HCT116 (cell line): ENCODE measurements around the gene DCAF11. TPM values are rescaled to one million over a fixed set of nuclear protein-coding genes. Genes with fewer than 3 reads are reported as not detected.

Experiments
- ATAC-seq: fragments of 200-7000 bp; cut with Tn5 transposase; 2 replicates; pipeline ENCODE4 v1.9.1; 2020; ENCODE audit warnings: mild to moderate bottlenecking, moderate library complexity
- BruUV-seq: library from RNA; stranded (reverse); fragments of 400-500 nt; replicated peaks from 2 replicates; lab custom pipeline; 2021; lab: Mats Ljungman, UMichigan
- CTCF ChIA-PET: fragments of 300-600 bp; sonication (Branson Sonifier 250); formaldehyde crosslinking; loops from one replicate; lab custom pipeline; 2021; ENCODE audit warnings: antibody characterized with exemption; lab: Charles Lee
- POLR2A ChIA-PET: fragments of 300-600, 350-600 bp; sonication (Branson Sonifier 250); formaldehyde crosslinking; loops from one replicate; lab custom pipeline; 2021; ENCODE audit warnings: antibody characterized with exemption; lab: Charles Lee
- RAD21 ChIA-PET, 2 experiments: fragments of 300-600 bp; sonication (Branson Sonifier 250); formaldehyde crosslinking; loops; one replicate each; lab custom pipeline; 2023; ENCODE audit warnings: low total read pairs in 2 of 2; ENCODE audit not compliant: uncharacterized antibody in 2 of 2, unreplicated experiment in 2 of 2, low non-redundant PET in 1 of 2; lab: Charles Lee
- DNase-seq: peaks from one replicate; pipeline ENCODE4 v3.0.0-alpha.2; 2010; ENCODE audit warnings: low read depth, low spot score
- H2AFZ ChIP-seq: fragments of 200-600 bp; shearing (Covaris generic), sonication (generic); 2 replicates; pipeline ENCODE4 v1.6.1; 2017; ENCODE audit warnings: low read depth, mixed run types, mixed read lengths, antibody characterized with exemption, low read length; ENCODE audit not compliant: poor library complexity, severe bottlenecking
- H3K27ac ChIP-seq: 2 replicates; pipeline ENCODE4 v1.5.1; 2012; ENCODE audit warnings: low read depth, low read length
- H3K27me3 ChIP-seq: fragments of 200-600 bp; sonication (generic); 2 replicates; pipeline ENCODE4 v1.6.1; 2016; ENCODE audit warnings: mixed run types, low read length, mixed read lengths; ENCODE audit not compliant: insufficient read depth
- H3K36me3 ChIP-seq, 2 experiments: fragments of 200-500 bp in 1 of 2; fragments of 200-600 bp in 1 of 2; sonication (Bioruptor generic) in 1 of 2; sonication (generic) in 1 of 2; 2 replicates each; pipeline versions ENCODE4 v1.5.1 to v1.6.1; 2014 to 2016; ENCODE audit warnings: low read length in 2 of 2, inconsistent platforms in 1 of 2, mixed read lengths in 1 of 2, mixed run types in 1 of 2; ENCODE audit not compliant: insufficient read depth in 2 of 2, control insufficient read depth in 1 of 2
- H3K4me1 ChIP-seq, 2 experiments: fragments of 200-600 bp in 1 of 2; sonication (generic) in 1 of 2; 2 replicates each; pipeline versions ENCODE4 v1.5.1 to v1.6.1; 2012 to 2017; ENCODE audit warnings: low read length in 2 of 2, inconsistent platforms in 1 of 2, mild to moderate bottlenecking in 1 of 2, mixed read lengths in 1 of 2, mixed run types in 1 of 2, moderate library complexity in 1 of 2; ENCODE audit not compliant: insufficient read depth in 2 of 2, control insufficient read depth in 1 of 2
- H3K4me2 ChIP-seq: fragments of 200-600 bp; sonication (generic); 2 replicates; pipeline ENCODE4 v1.6.1; 2017; ENCODE audit warnings: mixed run types, low read length, mixed read lengths
- H3K4me3 ChIP-seq, 2 experiments: fragments of 200-600 bp in 1 of 2; sonication (generic) in 1 of 2; replicated peaks in 1 of 2; 2 replicates each; pipeline ENCODE4 v1.5.1; 2011 to 2016; ENCODE audit warnings: low read length in 2 of 2, control low read depth in 1 of 2, low read depth in 1 of 2, mild to moderate bottlenecking in 1 of 2, mixed read lengths in 1 of 2, mixed run types in 1 of 2
- H3K79me2 ChIP-seq: fragments of 200-600 bp; sonication (generic); 2 replicates; pipeline ENCODE4 v1.6.1; 2017; ENCODE audit warnings: mild to moderate bottlenecking, mixed run types, low read length, moderate library complexity, mixed read lengths; ENCODE audit not compliant: insufficient read depth
- H3K9ac ChIP-seq: fragments of 200-600 bp; sonication (generic); 2 replicates; pipeline ENCODE4 v1.6.1; 2016; ENCODE audit warnings: low read length, mixed read lengths
- H3K9me2 ChIP-seq: fragments of 200-600 bp; sonication (generic), shearing (Covaris generic); 2 replicates; pipeline ENCODE4 v1.6.1; 2017; ENCODE audit warnings: mixed run types, mild to moderate bottlenecking, moderate library complexity; ENCODE audit not compliant: insufficient read depth
- H3K9me3 ChIP-seq, 2 experiments: fragments of 200-500 bp in 1 of 2; fragments of 200-600 bp in 1 of 2; sonication (Bioruptor generic) in 1 of 2; sonication (generic) in 1 of 2; 2 replicates each; pipeline ENCODE4 v1.6.1; 2014 to 2017; ENCODE audit warnings: low read length in 2 of 2, mixed read lengths in 2 of 2, inconsistent platforms in 1 of 2, low read depth in 1 of 2, mild to moderate bottlenecking in 1 of 2, mixed run types in 1 of 2, moderate library complexity in 1 of 2; ENCODE audit not compliant: control insufficient read depth in 1 of 2, insufficient read depth in 1 of 2
- H4K20me1 ChIP-seq: fragments of 200-600 bp; sonication (generic), shearing (Covaris generic); 2 replicates; pipeline ENCODE4 v1.6.1; 2017; ENCODE audit warnings: mixed run types, mild to moderate bottlenecking, moderate library complexity; ENCODE audit not compliant: insufficient read depth
- EGR1 ChIP-seq: IDR thresholded peaks from 2 replicates; pipeline ENCODE4 v1.6.1; 2012; ENCODE audit warnings: low read depth
- ELF1 ChIP-seq: IDR thresholded peaks from 2 replicates; pipeline ENCODE4 v1.6.1; 2012; ENCODE audit warnings: low read depth, borderline replicate concordance
- EZH2 ChIP-seq: fragments of 200-600 bp; sonication (generic); IDR thresholded peaks from 2 replicates; pipeline ENCODE4 v1.6.1; 2017; ENCODE audit warnings: antibody characterized with exemption, mixed run types
- EZH2phosphoT487 ChIP-seq: fragments of 200-600 bp; IDR thresholded peaks from 2 replicates; pipeline ENCODE4 v1.6.1; 2018; ENCODE audit warnings: antibody characterized with exemption, borderline replicate concordance
- JUND ChIP-seq: IDR thresholded peaks from 2 replicates; pipeline ENCODE4 v1.6.1; 2012
- POLR2A ChIP-seq: IDR thresholded peaks from 2 replicates; pipeline ENCODE4 v1.7.0; 2011; ENCODE audit warnings: borderline replicate concordance; ENCODE audit not compliant: insufficient read depth, insufficient read length; ENCODE audit errors: extremely low read depth
- POLR2AphosphoS5 ChIP-seq: IDR thresholded peaks from 2 replicates; pipeline ENCODE4 v1.6.1; 2011; ENCODE audit warnings: mild to moderate bottlenecking, low read depth, low read length, moderate library complexity
- RAD21 ChIP-seq: IDR thresholded peaks from 2 replicates; pipeline ENCODE4 v1.6.1; 2012; ENCODE audit warnings: low read depth, mild to moderate bottlenecking
- SIN3A ChIP-seq: IDR thresholded peaks from 2 replicates; pipeline ENCODE4 v1.6.1; 2012; ENCODE audit warnings: low read depth
- SP1 ChIP-seq: IDR thresholded peaks from 2 replicates; pipeline ENCODE4 v1.6.1; 2012; ENCODE audit warnings: low read depth
- YY1 ChIP-seq: IDR thresholded peaks from 2 replicates; pipeline ENCODE4 v1.6.1; 2011; ENCODE audit warnings: low read length, low read depth, moderate library complexity, mild to moderate bottlenecking; ENCODE audit not compliant: insufficient replicate concordance; ENCODE audit errors: extremely low read depth
- ZFX ChIP-seq: fragments of 450-650 bp; IDR thresholded peaks from 2 replicates; pipeline ENCODE4 v1.6.1; 2017
- intact Hi-C: fragments of 100-400 bp; cut with micrococcal nuclease; formaldehyde crosslinking; loops from 2 replicates; pipeline ENCODE4 v1.10.0; 2022
- total RNA-seq: library from RNA; stranded (reverse); gene quantifications from one replicate; pipeline ENCODE4 v1.2.1, GENCODE V29; 2021; ENCODE audit not compliant: unreplicated experiment
- TF ChIP-seq, protein P1 (sequence below): IDR thresholded peaks from 2 replicates; pipeline ENCODE4 v1.6.1; 2012
- TF ChIP-seq, protein P2 (sequence below): IDR thresholded peaks from 2 replicates; pipeline ENCODE4 v1.6.1; 2012
- TF ChIP-seq, protein P3 (sequence below): IDR thresholded peaks from 2 replicates; pipeline ENCODE4 v1.6.1; 2011; ENCODE audit warnings: mild to moderate bottlenecking, low read length, moderate library complexity; ENCODE audit not compliant: insufficient replicate concordance; ENCODE audit errors: extremely low read depth

DCAF11 gene
- total RNA-seq, 1 experiment from 2014 or later: 47.5 TPM

DNA sequence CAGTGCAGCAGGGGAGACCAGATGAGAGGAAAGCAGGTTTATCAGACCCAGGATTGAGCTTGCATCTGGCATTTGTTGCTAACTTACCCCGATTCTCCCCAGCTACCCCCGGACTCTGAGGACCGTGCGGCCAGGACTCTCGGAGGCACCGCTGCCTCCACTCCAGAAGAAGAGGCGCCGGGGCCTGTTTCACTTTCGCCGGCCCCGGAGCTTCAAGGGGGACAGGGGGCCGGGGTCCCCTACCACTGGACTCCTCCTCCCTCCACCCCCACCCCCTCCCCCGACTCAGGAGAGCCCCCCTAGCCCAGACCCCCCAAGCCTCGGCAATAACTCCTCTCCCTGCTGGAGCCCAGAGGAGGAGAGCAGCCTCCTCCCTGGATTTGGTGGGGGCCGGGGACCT is 49.7 kb upstream of the DCAF11 start:
- no peak overlapping the region for H3K4me2 ChIP-seq
- no peaks in the 10 kb centered on the region for H3K9me3 ChIP-seq
- no peaks in the 10 kb centered on the region for H3K36me3 ChIP-seq
- ChIA-PET POLR2A (no interaction called here), CTCF (no interaction called here), RAD21 (interaction anchor here in 1 of 2 experiments (0.5 kb wide), 1 partner anchor 166 kb away, joined by 6 read pairs; no protein-coding TSS in a partner anchor)
- intact Hi-C loops: no loop called here
- H3K27me3 ChIP-seq: no peaks in the 10 kb centered on the region
- H3K4me1 ChIP-seq: no peaks in the 10 kb centered on the region
- BruUV-seq: no TSS peak
- no peak for DNase-seq
- H2AFZ ChIP-seq: no peak overlapping the region
- no peaks in the 10 kb centered on the region for H3K79me2 ChIP-seq
- no peak overlapping the region for H3K27ac ChIP-seq
- TF ChIP-seq SP1: no peak
- TF ChIP-seq ZFX: no peak
- TF ChIP-seq RAD21: no peak
- TF ChIP-seq, protein P1, sequence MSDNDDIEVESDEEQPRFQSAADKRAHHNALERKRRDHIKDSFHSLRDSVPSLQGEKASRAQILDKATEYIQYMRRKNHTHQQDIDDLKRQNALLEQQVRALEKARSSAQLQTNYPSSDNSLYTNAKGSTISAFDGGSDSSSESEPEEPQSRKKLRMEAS: no peak
- TF ChIP-seq POLR2AphosphoS5: no peak
- TF ChIP-seq, protein P2, sequence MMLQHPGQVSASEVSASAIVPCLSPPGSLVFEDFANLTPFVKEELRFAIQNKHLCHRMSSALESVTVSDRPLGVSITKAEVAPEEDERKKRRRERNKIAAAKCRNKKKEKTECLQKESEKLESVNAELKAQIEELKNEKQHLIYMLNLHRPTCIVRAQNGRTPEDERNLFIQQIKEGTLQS: no peak
- TF ChIP-seq ELF1: no peak
- no peak for TF ChIP-seq EZH2phosphoT487
- TF ChIP-seq, protein P3, sequence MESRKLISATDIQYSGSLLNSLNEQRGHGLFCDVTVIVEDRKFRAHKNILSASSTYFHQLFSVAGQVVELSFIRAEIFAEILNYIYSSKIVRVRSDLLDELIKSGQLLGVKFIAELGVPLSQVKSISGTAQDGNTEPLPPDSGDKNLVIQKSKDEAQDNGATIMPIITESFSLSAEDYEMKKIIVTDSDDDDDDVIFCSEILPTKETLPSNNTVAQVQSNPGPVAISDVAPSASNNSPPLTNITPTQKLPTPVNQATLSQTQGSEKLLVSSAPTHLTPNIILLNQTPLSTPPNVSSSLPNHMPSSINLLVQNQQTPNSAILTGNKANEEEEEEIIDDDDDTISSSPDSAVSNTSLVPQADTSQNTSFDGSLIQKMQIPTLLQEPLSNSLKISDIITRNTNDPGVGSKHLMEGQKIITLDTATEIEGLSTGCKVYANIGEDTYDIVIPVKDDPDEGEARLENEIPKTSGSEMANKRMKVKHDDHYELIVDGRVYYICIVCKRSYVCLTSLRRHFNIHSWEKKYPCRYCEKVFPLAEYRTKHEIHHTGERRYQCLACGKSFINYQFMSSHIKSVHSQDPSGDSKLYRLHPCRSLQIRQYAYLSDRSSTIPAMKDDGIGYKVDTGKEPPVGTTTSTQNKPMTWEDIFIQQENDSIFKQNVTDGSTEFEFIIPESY: no peak
- TF ChIP-seq JUND: no peak
- no peak for TF ChIP-seq EZH2
- no peak for TF ChIP-seq YY1
- TF ChIP-seq EGR1: no peak
- no peak for TF ChIP-seq POLR2A
- TF ChIP-seq SIN3A: no peak
- no peak overlapping the region for H3K9ac ChIP-seq
- no peak for ATAC-seq
- no peaks in the 10 kb centered on the region for H3K9me2 ChIP-seq
- H3K4me3 ChIP-seq: no peak overlapping the region
- H4K20me1 ChIP-seq: no peaks in the 10 kb centered on the region
